Hepatic stellate cell (primary cell): ENCODE measurements around the gene RFPL1.

Source experiments
- DNase-seq: peaks from one replicate; pipeline ENCODE4 v3.0.0; 2011; ENCODE audit warnings: low spot score

The RFPL1 gene

GRCh38 chr22:29443452-29443851, 5.1 kb downstream of the RFPL1 start:
- DNase-seq, result no peak

DNA sequence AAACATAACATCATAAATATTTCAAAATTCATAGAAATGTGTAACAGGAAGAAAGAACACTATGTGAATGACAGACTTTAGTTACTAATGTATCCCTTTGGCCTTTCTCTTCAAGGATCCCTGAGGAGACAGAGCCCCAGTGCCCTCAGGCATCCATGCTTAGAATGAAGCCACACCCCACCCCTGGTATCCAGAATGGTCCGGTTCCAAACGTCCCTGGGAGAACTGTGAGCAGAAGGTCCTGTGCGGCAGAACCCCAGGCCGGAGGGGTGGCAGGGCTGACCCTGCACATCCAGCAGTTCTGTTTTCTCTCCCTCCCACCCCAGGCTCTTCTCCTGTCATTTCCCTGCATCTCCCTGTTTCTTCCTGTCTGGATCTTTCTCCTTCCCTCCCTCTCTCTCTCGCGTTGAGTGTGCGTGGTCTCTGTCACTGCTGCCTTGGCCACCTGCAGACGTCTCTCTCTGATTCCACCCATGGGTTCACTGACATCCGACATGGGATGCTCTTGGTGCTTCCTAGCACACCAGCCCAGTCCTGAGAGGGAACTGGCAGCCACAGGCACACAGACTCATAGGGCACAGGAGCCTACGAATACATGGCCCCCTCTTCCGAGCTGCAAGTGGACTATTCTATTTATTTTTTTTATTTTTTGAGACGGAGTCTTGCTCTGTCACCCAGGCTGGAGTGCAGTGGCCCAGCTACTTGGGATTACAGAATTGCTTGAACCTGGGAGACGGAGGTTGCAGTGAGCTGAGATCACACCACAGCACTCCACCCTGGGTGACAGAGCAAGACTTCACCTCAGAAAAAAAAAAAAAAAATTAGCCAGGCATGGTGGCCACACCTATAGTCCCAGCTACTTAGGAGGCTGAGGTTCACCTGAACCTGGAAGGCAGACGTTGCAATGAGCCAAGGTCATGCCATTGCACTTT, 5.7 kb downstream of the RFPL1 start:
- DNase-seq, result no peak

GRCh38 chr22:29445508-29445907, 7.1 kb downstream of the RFPL1 start:
- DNase-seq, result no peak

DNA sequence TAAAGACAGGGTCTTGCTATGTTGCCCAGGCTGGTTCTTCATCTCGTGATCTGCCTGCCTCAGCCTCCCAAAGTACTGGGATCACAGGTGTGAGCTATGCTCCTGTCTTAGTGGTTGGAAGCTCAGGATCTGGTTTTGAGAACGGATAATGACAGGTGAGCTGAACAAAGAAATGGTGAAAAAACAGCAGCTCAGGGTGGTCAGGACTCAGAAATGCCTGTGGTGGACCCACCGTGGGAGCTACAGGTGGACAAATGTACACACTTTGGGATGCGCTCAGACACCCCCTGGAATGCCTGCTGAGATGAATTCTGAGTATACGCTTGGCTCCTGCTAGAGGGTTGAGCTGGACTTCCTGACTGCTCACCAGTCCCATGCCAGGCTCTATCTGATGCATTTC, 9.5 kb downstream of the RFPL1 start:
- no peak for DNase-seq

DNA sequence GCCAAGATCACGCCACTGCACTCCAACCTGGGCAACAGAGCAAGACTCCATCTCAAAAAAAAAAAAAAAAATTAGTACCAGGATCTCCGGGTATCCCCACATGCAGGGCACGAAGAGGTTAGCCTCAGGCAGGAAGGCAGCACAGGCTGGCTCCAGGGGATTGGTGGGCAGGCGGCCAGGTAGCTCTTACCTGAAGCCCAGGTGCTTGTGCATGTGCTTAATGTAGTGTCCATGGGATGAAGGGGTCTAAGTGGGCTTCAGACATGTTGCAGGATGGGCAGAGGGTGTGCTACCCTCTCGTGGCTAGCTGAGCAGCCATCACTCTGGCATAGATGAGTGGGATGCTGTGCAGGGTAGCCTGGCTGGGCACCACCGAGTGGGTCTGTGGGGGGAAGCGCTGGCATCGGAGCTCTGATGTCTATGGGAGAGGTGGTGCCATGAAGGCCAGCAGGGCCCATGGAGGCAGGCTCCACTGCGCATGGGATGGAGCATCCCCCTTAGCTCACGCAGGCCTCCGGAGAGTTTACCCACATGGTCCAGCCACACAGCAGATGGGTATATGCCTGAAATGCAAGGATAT, 11.0 kb downstream of the RFPL1 start:
- no peak for DNase-seq

DNA sequence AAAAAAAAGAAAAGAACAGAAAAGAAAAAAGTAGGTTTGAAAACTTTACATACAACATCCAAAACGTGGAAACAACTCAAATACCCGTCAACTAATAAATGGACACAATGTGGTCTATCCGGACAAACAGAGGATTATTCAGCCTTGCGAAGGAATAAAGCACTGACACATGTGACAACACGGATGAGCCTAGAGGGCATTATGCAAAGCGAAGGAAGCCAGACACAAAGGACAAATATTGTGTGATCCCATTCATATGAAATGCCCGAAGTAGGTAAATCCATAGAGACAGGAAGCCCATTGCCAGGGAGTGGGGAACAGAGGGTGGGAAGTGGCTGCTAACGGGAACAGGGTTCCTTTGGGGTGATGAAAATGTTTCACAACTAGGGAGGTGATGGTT, 11.8 kb downstream of the RFPL1 start:
- no peak for DNase-seq

DNA sequence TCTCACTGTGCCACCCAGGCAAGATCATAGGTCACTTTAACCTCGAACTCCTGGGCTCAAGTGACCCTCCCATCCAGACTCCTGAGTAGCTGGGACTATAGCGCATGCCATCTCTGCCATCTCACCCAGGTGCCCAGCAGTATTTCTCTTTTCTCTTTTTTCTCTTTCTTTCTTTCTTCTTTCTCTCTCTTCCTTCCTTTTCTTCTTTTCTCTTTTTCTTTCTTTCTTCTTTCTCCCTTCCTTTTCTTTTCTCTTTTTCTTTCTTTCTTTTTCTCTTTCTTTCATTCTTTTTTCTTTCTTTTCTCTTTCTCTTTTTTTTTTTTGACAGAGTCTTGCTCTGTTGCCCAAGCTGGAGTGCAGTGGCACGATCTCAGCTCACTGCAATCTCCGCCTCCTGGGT, 13.5 kb downstream of the RFPL1 start:
- DNase-seq, result no peak

DNA sequence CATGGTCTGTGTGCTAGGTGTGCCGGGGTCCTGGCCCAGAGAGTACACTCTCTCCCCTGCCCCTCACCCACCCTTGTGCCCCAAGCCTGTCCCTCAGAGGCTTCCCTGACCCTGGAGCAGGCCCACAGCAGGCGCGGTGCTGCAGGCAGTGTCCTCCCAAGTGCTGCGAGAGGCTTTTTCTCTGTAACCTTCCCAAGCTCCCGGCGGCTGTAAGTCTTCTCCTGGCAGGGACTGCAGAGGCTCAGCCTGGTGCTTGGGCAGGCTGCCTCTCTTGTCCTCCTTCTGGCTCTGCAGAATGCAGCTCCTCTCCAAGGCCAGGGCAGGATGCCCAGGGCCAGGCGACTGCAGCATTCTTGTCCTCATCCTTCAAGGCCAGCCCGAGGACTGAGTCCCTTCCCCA, 15.9 kb downstream of the RFPL1 start:
- DNase-seq, result no peak

DNA sequence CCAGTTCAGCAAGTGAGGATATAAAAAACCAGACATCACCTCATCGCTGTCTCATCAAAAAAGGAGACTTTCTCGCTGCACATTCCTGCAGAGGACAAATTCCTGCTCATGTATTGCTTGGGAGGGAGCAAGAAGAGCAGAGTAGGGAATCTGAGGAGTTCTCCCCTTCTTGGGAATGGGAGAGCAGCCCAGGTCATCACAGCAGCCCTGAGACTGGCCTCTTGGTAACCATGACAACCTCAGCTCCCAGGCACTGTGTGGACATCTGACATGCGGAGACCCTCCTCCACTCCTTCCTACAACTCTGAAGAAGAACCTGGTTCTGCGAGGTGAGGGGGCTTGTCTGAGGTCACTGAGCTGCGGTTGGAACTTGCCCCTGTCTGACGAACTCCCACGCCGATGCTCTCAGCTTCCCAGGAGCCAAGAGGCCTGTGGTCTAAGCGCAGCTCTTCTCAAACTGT, 17.9 kb downstream of the RFPL1 start:
- no peak for DNase-seq

DNA sequence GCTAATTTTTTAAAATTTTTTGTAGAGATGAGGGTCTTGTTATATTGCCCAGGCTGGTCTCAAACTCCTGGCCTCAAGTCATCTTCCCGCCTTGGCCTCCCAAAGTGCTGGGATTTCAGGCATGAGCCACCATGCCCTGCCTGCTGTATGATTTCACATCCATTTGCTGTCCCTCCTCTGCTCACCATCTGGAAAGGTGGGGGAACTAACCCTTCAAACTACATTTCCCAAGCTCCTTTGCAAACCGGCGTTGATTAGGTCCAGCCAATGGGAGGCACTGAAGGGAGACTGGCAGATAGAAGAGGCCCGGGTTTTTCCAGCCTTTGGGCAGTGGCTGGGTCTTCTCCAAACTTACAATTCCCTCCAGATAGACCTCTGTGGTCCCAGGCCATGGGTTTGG, 19.3 kb downstream of the RFPL1 start:
- DNase-seq, result peak; percentile 78

GRCh38 chr22:29458551-29458950, 20.2 kb downstream of the RFPL1 start:
- no peak for DNase-seq

DNA sequence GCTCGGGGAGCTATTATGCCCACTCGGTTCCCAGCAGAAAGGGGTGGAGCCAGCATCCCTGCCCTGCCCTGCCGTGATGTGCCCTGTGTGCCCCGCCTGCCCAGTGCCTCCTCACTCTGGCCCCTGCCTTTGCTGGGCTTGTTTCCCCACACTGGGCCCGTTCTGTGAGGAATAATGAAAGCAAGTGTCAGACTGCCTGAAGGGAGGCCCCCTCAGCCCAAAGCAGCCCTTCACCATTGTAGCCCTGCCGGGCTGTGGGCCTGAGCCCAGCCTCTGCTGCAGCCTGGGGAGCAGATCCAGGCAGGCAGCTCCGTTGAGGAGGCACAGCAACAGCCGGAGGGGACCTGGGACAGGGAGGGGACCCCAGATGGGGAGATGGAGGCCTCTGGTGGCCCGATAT, 21.4 kb downstream of the RFPL1 start:
- no peak for DNase-seq

DNA sequence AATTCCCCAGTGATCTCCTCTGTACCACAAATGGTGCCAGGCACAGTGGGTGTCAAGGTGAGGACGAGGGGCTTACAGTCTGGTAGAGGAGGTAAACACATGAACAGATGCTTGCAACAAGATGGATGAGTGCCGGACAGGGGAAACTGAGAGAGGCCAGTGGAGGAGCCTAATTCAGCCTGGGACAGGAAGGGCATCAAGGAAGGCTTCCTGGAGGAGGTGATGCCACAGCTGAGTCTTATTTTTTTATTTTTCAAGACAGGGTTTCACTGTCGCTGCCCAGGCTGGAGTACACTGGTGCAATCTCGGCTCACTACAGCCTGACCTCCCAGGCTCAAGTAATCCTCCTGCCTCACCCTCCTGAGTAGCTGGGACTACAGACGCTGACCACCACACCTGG, 22.9 kb downstream of the RFPL1 start:
- no peak for DNase-seq

GRCh38 chr22:29463629-29464028, 25.2 kb downstream of the RFPL1 start:
- no peak for DNase-seq

- DNase-seq, result no peak
Measured at GRCh38 chr22:29464581-29464980, 26.2 kb downstream of the RFPL1 start.

DNA sequence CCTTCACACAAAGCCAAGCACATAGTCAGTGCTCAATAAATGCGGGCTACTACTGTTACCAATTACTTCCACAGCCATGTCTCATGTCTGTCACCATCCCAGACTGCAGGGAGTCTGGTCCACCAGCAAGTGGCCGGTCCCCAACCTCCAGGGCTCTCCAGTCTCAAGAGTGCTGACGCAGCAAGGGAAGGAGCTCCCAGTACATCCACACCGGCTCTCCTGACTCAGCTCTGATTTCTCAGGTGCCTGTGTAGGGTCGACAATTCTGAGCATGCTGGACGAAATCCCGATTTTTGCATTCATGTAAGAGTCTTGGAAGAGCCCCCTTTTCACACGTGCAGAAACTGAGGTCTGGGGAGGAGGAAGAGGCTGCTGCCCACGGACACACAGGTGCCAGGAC, 31.4 kb downstream of the RFPL1 start:
- DNase-seq, result no peak

- DNase-seq, result peak; percentile 77
Measured at GRCh38 chr22:29470159-29470855, 31.9 kb downstream of the RFPL1 start.

- no peak for DNase-seq
Measured at GRCh38 chr22:29473001-29473400, 34.6 kb downstream of the RFPL1 start.

- no peak for DNase-seq
Measured at GRCh38 chr22:29475550-29475949, 37.2 kb downstream of the RFPL1 start.

DNA sequence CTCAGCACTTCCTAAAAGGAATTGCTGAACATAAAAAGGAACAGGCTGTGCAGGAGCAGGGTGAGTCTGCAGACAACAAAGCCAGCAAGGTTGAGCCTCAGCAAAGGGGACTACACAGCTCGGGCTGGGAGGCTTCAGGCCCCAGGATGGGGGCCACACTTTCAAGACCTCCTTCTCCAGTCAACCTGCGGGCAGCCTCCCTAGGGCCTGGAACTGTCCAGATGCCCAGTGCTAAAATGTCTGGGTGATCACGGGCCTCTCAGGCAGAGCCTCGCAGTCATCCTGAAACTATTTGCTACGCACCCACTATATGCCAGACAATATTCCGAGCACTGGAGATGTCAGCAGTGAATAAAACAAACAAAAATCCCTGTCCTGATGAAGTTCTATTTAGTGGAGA, 37.7 kb downstream of the RFPL1 start:
- no peak for DNase-seq

DNA sequence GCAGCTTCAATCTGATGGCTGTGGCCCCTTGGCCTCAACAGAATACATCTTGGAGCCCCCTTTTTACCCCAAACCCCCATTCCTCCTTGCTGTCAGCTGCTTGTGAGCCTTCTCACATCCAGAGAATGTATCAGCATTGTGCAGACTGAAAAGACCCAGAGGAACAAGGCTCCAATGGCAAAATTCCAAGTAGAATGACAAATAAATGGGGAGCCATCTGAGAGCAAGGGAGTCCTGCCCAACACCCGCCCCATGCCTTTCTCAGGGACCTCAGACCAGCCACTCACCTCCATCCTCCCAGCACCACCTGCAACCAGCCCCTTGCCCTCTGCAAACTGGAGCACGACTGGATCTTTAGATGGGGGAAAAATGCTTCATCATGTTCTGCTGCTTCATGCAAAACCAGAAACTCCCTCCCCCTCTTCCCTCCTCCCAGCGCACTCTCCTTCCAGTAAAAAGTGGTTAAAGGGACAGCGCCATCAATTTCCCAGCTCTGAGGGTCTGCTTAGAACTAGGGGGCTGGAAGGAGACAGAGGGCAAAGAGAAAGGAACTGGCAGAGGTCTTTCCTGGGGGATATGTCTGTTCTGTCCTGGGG, 39.4 kb downstream of the RFPL1 start:
- no peak for DNase-seq
